DND-41 (cell line): Measurements from ENCODE around the gene C1QB.

Source experiments
- ATAC-seq: fragments of 200-7000 bp; cut with Tn5 transposase; 3 replicates; pipeline ENCODE4 v1.9.1; 2021; ENCODE audit warnings: low read depth; ENCODE audit not compliant: insufficient read depth
- DNase-seq: peaks from one replicate; pipeline ENCODE4 v3.0.0-alpha.2; 2020
- H2AFZ ChIP-seq: 2 replicates; pipeline ENCODE4 v1.6.0; 2012; ENCODE audit warnings: low read depth, low read length
- H3K27ac ChIP-seq: 2 replicates; pipeline ENCODE4 v1.5.1; 2012; ENCODE audit warnings: low read length, inconsistent platforms
- H3K27me3 ChIP-seq: fragments of 200-600 bp; sonication (generic); 2 replicates; pipeline ENCODE4 v1.6.0; 2012; ENCODE audit warnings: low read length, mild to moderate bottlenecking, inconsistent platforms; ENCODE audit not compliant: insufficient read depth, poor library complexity
- H3K36me3 ChIP-seq: 2 replicates; pipeline ENCODE4 v1.5.1; 2012; ENCODE audit warnings: low read length, inconsistent platforms; ENCODE audit not compliant: insufficient read depth
- H3K4me1 ChIP-seq: 2 replicates; pipeline ENCODE4 v1.5.1; 2012; ENCODE audit warnings: mild to moderate bottlenecking, low read length; ENCODE audit not compliant: insufficient read depth
- H3K4me2 ChIP-seq: 2 replicates; pipeline ENCODE4 v1.6.0; 2012; ENCODE audit warnings: mild to moderate bottlenecking, moderate library complexity, low read length, inconsistent platforms; ENCODE audit not compliant: insufficient read depth
- H3K4me3 ChIP-seq, 2 experiments: fragments of 200-600 bp in 1 of 2; shearing (Covaris generic) in 1 of 2; 2 replicates each; pipeline ENCODE4 v1.5.1; 2012 to 2016; ENCODE audit warnings: inconsistent platforms in 2 of 2, low read length in 2 of 2, mild to moderate bottlenecking in 2 of 2, low read depth in 1 of 2, moderate library complexity in 1 of 2
- H3K79me2 ChIP-seq: 2 replicates; pipeline ENCODE4 v1.6.0; 2012; ENCODE audit warnings: low read length, inconsistent platforms; ENCODE audit not compliant: insufficient read depth
- H3K9ac ChIP-seq: 2 replicates; pipeline ENCODE4 v1.6.0; 2012; ENCODE audit warnings: low read depth, mild to moderate bottlenecking, inconsistent platforms, low read length, moderate library complexity
- H3K9me3 ChIP-seq: 2 replicates; pipeline ENCODE4 v1.5.1; 2012; ENCODE audit warnings: low read length, moderate library complexity, mild to moderate bottlenecking, inconsistent platforms; ENCODE audit not compliant: insufficient read depth, severe bottlenecking
- H4K20me1 ChIP-seq: 2 replicates; pipeline ENCODE4 v1.6.0; 2012; ENCODE audit warnings: low read length; ENCODE audit not compliant: insufficient read depth
- CTCF ChIP-seq: IDR thresholded peaks from 2 replicates; pipeline ENCODE4 v1.5.1; 2012; ENCODE audit warnings: borderline replicate concordance, low read length, moderate library complexity, mild to moderate bottlenecking; ENCODE audit not compliant: poor library complexity, severe bottlenecking; ENCODE audit errors: extremely low read depth
- EZH2 ChIP-seq: IDR thresholded peaks from 3 replicates; pipeline ENCODE4 v1.6.1; 2012; ENCODE audit warnings: borderline replicate concordance, low read depth, mild to moderate bottlenecking, moderate library complexity, low read length, inconsistent platforms; ENCODE audit not compliant: severe bottlenecking

Gene C1QB

GRCh38 chr1:22635436-22635835 is 17.6 kb upstream of the C1QB start:
- Histone ChIP-seq H2AFZ (no peak overlapping the region), H3K27me3 (peaks cover 3% of the 10 kb centered on the region), H3K36me3 (no peaks in the 10 kb centered on the region), H3K9ac (no peak overlapping the region), H3K4me1 (no peaks in the 10 kb centered on the region), H3K79me2 (no peaks in the 10 kb centered on the region), H3K4me2 (no peak overlapping the region), H4K20me1 (no peaks in the 10 kb centered on the region), H3K4me3 (no peak overlapping the region), H3K27ac (no peak overlapping the region), H3K9me3 (no peaks in the 10 kb centered on the region)
- DNase-seq (no peak), ATAC-seq (no peak)
- no peak for TF ChIP-seq CTCF
- no peak for TF ChIP-seq EZH2

DNA sequence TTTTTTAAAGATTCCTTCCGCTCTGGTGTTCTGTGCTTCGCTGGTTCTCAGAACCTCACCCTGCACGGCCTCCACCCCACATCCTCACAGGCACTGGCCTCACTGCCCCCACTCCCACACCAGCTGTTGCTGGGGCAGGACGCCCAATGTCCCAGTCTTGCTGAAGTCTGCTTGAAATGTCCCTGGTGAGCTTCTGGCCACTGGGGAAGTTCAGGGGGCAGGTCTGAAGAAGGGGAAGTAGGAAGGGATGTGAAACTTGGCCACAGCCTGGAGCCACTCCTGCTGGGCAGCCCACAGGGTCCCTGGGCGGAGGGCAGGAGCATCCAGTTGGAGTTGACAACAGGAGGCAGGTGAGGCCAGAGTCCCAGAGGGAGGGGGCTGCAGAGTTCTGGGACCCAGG is 16.7 kb upstream of the C1QB start, which contains the start of gene C1QA:
Gene C1QA, plus strand, starts transcription at position 276 of the 400 bp plus-strand sequence. CDS start 989 bp downstream, outside the sequence.
- no peaks in the 10 kb centered on the region for H3K4me1 ChIP-seq
- ATAC-seq (no peak), DNase-seq (no peak)
- no peak within 1 kb of the TSS for H3K4me3 ChIP-seq
- no peak within 1 kb of the TSS for H2AFZ ChIP-seq
- peaks cover 4% of the 10 kb centered on the region; the same call in 1 of the 2 replicates for H4K20me1 ChIP-seq
- H3K27me3 ChIP-seq: peaks cover 3% of the 10 kb centered on the region
- H3K79me2 ChIP-seq: no peaks in the 10 kb centered on the region
- H3K4me2 ChIP-seq: no peak within 1 kb of the TSS
- no peaks in the 10 kb centered on the region for H3K9me3 ChIP-seq
- no peaks in the 10 kb centered on the region for H3K36me3 ChIP-seq
- H3K27ac ChIP-seq: no peak within 1 kb of the TSS
- no peak within 1 kb of the TSS for H3K9ac ChIP-seq
- TF ChIP-seq CTCF (no peak), EZH2 (no peak)

DNA sequence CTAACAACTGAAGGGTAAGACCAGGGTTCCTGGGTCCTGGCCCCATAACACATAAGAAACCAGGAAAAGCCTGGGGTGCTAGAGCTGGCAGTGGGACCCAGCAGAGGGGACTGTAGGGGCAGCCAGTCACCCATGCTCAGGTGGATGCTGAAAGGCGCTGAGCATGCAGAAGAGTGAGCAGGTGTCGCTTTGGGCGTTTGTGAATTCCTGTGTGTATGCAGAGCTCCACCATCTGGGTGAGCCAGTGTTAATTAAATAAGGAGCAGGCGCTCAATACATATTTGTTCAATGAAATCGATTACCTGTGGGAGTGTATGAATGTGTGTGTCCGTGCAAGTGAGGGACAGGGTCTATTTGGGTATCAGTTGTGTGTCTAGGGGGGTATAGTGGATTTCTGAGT is 16.1 kb upstream of the C1QB start:
- Histone ChIP-seq H3K4me2 (no peak overlapping the region), H3K27me3 (no peaks in the 10 kb centered on the region), H3K27ac (no peak overlapping the region), H3K79me2 (no peaks in the 10 kb centered on the region), H3K36me3 (no peaks in the 10 kb centered on the region), H4K20me1 (peaks cover 10% of the 10 kb centered on the region; the same call in 1 of the 2 replicates), H3K4me3 (no peak overlapping the region), H3K9me3 (no peaks in the 10 kb centered on the region), H3K4me1 (peaks cover 3% of the 10 kb centered on the region), H3K9ac (no peak overlapping the region), H2AFZ (no peak overlapping the region)
- TF ChIP-seq CTCF (no peak), EZH2 (no peak)
- DNase-seq (no peak), ATAC-seq (no peak)
